ENCODE results near the gene SLCO4C1. TPM values are rescaled to one million over a fixed set of nuclear protein-coding genes. Genes with fewer than 3 reads are reported as not detected.

The SLCO4C1 gene
- total RNA-seq, 1 experiment from 2014 or later: not detected

Other genes with a start within 250 kb of the SLCO4C1 start
- not detected in 2 replicates for gene SLCO6A1, start 202.7 kb upstream of the SLCO4C1 start, total RNA-seq (2014; rRNA removed; shearing (Covaris generic))